ENCODE data around the gene NUCKS1. TPM values are rescaled to one million over a fixed set of nuclear protein-coding genes. Genes with fewer than 3 reads are reported as not detected.

NUCKS1 gene
- total and polyA plus RNA-seq, 2 of the 8 experiments (the other 6 are each of a cell fraction or from before 2014, with no cell fraction given) = 126 to 461 TPM

- H3K18ac ChIP-seq (ENCODE audit: extremely low read depth, low read length) = no peak overlapping the region
- H4K20me1 ChIP-seq (replicated peaks in 1 of 2; ENCODE audit: control insufficient read depth in 1 of 2, insufficient read depth in 2 of 2, low read length in 2 of 2) = no peaks in the 10 kb centered on the region
- H2AFZ ChIP-seq (ENCODE audit: low read length) = no peak overlapping the region
- no peak overlapping the region for H3K4me3 ChIP-seq (ENCODE audit: extremely low read depth in 1 of 4, insufficient read depth in 2 of 4, low read depth in 3 of 4, low read length in 4 of 4)
- no peaks in the 10 kb centered on the region for H3K27me3 ChIP-seq (replicated peaks in 1 of 4; ENCODE audit: control insufficient read depth in 3 of 4, extremely low read depth in 1 of 4, insufficient read depth in 3 of 4, low read length in 3 of 4)
- no peak overlapping the region for H3K14ac ChIP-seq (ENCODE audit: insufficient read length)
- no peak overlapping the region for H3K23ac ChIP-seq (ENCODE audit: insufficient read length)
- no peak overlapping the region for H4K8ac ChIP-seq (ENCODE audit: extremely low read depth, insufficient read depth, low read length)
- H3K9ac ChIP-seq (replicated peaks in 1 of 4; ENCODE audit: extremely low read depth in 1 of 4, low read depth in 3 of 4, low read length in 3 of 4) = no peak overlapping the region
- H3K23me2 ChIP-seq (ENCODE audit: low read depth, low read length) = no peaks in the 10 kb centered on the region
- H4K91ac ChIP-seq (replicated peaks; ENCODE audit: insufficient read length, low read length) = no peak overlapping the region
- ChIA-PET POLR2A (ENCODE audit: partially characterized antibody) (interaction anchor here (0.7 kb wide), 1 partner anchor 20 kb away, joined by 3 read pairs; no protein-coding TSS in a partner anchor), CTCF (ENCODE audit: partially characterized antibody) (interaction anchor here (1.0 to 1.1 kb wide), 2 partner anchors 10 to 194 kb away, joined by 3 to 4 read pairs; no protein-coding TSS in a partner anchor)
- no peak overlapping the region for H2BK20ac ChIP-seq (ENCODE audit: low read length)
- H3K79me1 ChIP-seq (ENCODE audit: low read depth, low read length) = no peaks in the 10 kb centered on the region
- H3K4me2 ChIP-seq (ENCODE audit: insufficient read depth in 1 of 2, low read depth in 2 of 2, low read length in 2 of 2) = no peak overlapping the region
- H2BK120ac ChIP-seq (replicated peaks; ENCODE audit: low read depth, low read length) = no peak overlapping the region
- H3K79me2 ChIP-seq (ENCODE audit: control insufficient read depth in 1 of 2, insufficient read depth in 2 of 2, low read length in 2 of 2) = no peaks in the 10 kb centered on the region
- no peaks in the 10 kb centered on the region for H3K4me1 ChIP-seq (replicated peaks in 1 of 4; ENCODE audit: control insufficient read depth in 3 of 4, insufficient read depth in 4 of 4, low read length in 3 of 4)
- DNase-seq (ENCODE audit: low read depth in 1 of 2, low spot score in 2 of 2) (no peak), FAIRE-seq (no peak)
- H2BK15ac ChIP-seq (ENCODE audit: low read length) = no peak overlapping the region
- H2BK12ac ChIP-seq (ENCODE audit: low read depth, low read length) = no peak overlapping the region
- H3K56ac ChIP-seq (replicated peaks; ENCODE audit: insufficient read length, low read depth, low read length) = no peak overlapping the region
- no peak overlapping the region for H3K27ac ChIP-seq (ENCODE audit: low read depth, low read length)
- no peaks in the 10 kb centered on the region for H3K9me3 ChIP-seq (ENCODE audit: insufficient read depth in 2 of 2, low read depth in 1 of 2, low read length in 1 of 2)
- no peak overlapping the region for H2AK5ac ChIP-seq (ENCODE audit: low read depth, low read length)
- no peak overlapping the region for H4K5ac ChIP-seq (ENCODE audit: insufficient read length, low read depth, low read length)
- H3K4ac ChIP-seq (replicated peaks; ENCODE audit: insufficient read length, low read depth, low read length) = no peak overlapping the region
- H3K36me3 ChIP-seq (ENCODE audit: control insufficient read depth in 2 of 4, insufficient read depth in 4 of 4, low read length in 3 of 4) = no peaks in the 10 kb centered on the region
- no peak overlapping the region for H2BK5ac ChIP-seq (ENCODE audit: low read depth, low read length)
- TF ChIP-seq ZNF274 (IDR thresholded peaks at IDR 0.05; ENCODE audit: borderline replicate concordance, extremely low read depth, low read length) = no peak
- no peak for TF ChIP-seq BACH1 (IDR thresholded peaks at IDR 0.05; ENCODE audit: low read length)
- TF ChIP-seq SIX5 (IDR thresholded peaks at IDR 0.05; ENCODE audit: low read depth, low read length) = no peak
- no peak for TF ChIP-seq YY1 (IDR thresholded peaks at IDR 0.05; ENCODE audit: low read depth, low read length)
- TF ChIP-seq HDAC2 (IDR thresholded peaks at IDR 0.05; ENCODE audit: borderline replicate concordance in 1 of 2, low read depth in 2 of 2, low read length in 2 of 2) = no peak
- TF ChIP-seq KDM4A (IDR thresholded peaks at IDR 0.05; ENCODE audit: low read depth, low read length, severe bottlenecking) = no peak
- TF ChIP-seq RBBP5 (IDR thresholded peaks at IDR 0.05; ENCODE audit: borderline replicate concordance, low read depth, low read length) = no peak
- TF ChIP-seq SP4 (IDR thresholded peaks at IDR 0.05; ENCODE audit: low read length) = no peak
- TF ChIP-seq MAX (IDR thresholded peaks at IDR 0.05) = no peak
- TF ChIP-seq POU5F1 (IDR thresholded peaks at IDR 0.05; ENCODE audit: low read depth, low read length) = no peak
- TF ChIP-seq BCL11A (IDR thresholded peaks at IDR 0.05; ENCODE audit: low read depth in 2 of 2, low read length in 2 of 2) = no peak
- no peak for TF ChIP-seq BRCA1 (IDR thresholded peaks at IDR 0.05; ENCODE audit: low read depth, low read length)
- no peak for TF ChIP-seq JUND (IDR thresholded peaks at IDR 0.05; ENCODE audit: low read length)
- no peak for TF ChIP-seq CHD2 (IDR thresholded peaks at IDR 0.05; ENCODE audit: low read length)
- no peak for TF ChIP-seq RNF2 (IDR thresholded peaks at IDR 0.05; ENCODE audit: borderline replicate concordance, low read depth, low read length, missing control alignments, poor library complexity, severe bottlenecking)
- TF ChIP-seq SP1 (IDR thresholded peaks at IDR 0.05; ENCODE audit: low read depth, low read length) = no peak
- TF ChIP-seq SIRT6 (IDR thresholded peaks at IDR 0.05; ENCODE audit: low read length) = no peak
Observed at GRCh38 chr1:205783433-205783795, 33.4 kb upstream of the NUCKS1 start.

Measured in H1 (cell line).